Measurements from ENCODE around the gene GPRIN3. TPM values are rescaled to one million over a fixed set of nuclear protein-coding genes. Genes with fewer than 3 reads are reported as not detected.

GPRIN3 gene
- total RNA-seq, 1 donor from 2014 or later: not detected

DNA sequence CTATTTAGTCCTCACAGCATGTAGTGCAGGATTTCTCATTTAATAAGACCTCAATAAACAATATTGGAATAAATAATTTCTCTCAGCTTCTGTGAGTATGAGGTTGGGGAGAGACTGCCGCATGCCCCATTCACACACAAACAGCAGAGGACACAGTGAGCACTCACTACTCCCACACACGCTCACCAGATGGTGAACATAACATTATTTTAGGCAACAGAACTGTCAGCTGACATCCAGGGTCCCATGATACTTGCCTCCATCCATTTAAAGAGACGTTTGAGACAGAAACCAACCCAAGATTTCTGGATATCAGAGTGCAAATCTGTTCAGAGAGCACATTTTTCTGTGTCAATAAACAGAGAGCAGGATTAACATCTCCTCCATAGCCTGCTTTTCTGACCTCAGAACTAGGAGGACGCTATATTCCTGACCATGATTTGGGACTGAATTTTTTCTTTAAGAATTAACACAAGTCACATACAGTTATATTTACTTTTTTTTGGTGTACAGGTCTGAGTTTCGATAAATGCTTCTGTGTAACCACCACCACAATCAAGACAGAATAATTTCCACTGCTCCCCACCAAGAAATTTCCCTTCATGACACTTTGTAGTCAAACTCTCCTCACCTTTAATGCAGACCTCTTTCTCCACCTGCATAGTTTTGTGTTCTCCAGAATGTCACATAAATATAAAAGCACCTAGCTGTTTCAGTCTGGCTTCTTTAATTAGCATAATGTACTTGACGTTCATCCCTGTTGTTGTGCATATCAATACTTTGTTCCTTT lies 16.7 kb downstream of the GPRIN3 start:
- FAIRE-seq (no peak), DNase-seq (ENCODE audit: low read depth) (no peak)
- Histone ChIP-seq H3K4me3 (ENCODE audit: low read depth, low read length) (no peak overlapping the region), H3K36me3 (ENCODE audit: control insufficient read depth, insufficient read depth, low read length) (no peaks in the 10 kb centered on the region), H3K27me3 (ENCODE audit: control insufficient read depth, insufficient read depth, low read length) (no peaks in the 10 kb centered on the region)
- TF ChIP-seq, protein P1, sequence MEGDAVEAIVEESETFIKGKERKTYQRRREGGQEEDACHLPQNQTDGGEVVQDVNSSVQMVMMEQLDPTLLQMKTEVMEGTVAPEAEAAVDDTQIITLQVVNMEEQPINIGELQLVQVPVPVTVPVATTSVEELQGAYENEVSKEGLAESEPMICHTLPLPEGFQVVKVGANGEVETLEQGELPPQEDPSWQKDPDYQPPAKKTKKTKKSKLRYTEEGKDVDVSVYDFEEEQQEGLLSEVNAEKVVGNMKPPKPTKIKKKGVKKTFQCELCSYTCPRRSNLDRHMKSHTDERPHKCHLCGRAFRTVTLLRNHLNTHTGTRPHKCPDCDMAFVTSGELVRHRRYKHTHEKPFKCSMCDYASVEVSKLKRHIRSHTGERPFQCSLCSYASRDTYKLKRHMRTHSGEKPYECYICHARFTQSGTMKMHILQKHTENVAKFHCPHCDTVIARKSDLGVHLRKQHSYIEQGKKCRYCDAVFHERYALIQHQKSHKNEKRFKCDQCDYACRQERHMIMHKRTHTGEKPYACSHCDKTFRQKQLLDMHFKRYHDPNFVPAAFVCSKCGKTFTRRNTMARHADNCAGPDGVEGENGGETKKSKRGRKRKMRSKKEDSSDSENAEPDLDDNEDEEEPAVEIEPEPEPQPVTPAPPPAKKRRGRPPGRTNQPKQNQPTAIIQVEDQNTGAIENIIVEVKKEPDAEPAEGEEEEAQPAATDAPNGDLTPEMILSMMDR (IDR thresholded peaks at IDR 0.05; ENCODE audit: insufficient read depth, low read length, severe bottlenecking): no peak

DNA sequence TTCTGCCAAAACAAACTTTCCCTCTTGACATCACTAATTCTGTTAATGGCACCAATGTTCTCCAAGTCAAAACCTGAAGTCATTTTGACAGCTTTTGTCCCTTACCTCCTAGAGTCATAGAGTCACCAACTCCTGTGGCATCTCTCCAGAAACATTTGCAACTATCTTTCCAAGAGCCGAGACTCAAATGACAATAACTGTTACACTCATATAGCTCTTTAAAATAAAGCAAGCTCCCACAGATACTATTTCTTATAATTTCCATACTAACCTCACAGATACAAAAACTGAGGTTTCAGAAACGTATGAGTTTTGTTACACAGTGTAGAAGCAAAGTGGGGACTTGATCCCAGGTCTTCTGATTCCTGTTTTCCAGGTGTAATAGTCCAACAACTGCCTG lies 18.3 kb downstream of the GPRIN3 start:
- H3K4me3 ChIP-seq (ENCODE audit: low read depth, low read length): no peak overlapping the region
- H3K36me3 ChIP-seq (ENCODE audit: control insufficient read depth, insufficient read depth, low read length): no peaks in the 10 kb centered on the region
- DNase-seq (ENCODE audit: low read depth) (no peak), FAIRE-seq (no peak)
- TF ChIP-seq, protein P1 (IDR thresholded peaks at IDR 0.05; ENCODE audit: insufficient read depth, low read length, severe bottlenecking): no peak
- H3K27me3 ChIP-seq (ENCODE audit: control insufficient read depth, insufficient read depth, low read length): no peaks in the 10 kb centered on the region

DNA sequence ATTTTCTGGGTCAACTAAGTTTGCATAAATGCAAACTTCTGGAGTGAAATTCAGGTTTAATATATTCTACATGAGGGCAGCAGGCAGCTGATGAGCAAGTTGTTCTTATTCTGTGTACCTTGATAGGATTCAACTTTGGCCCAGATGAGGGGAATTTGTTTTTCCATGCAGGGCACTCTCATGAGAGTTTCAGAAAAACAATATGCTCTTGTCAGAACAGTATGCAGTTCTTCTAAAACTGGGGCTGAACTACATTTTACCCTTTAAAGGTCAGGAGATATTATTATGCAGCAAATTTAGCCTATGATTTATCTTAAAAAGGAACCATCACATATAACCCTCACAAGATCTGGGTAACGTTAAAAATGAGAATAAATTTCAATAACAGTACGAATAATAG lies 19.2 kb downstream of the GPRIN3 start:
- no peak for FAIRE-seq

DNA sequence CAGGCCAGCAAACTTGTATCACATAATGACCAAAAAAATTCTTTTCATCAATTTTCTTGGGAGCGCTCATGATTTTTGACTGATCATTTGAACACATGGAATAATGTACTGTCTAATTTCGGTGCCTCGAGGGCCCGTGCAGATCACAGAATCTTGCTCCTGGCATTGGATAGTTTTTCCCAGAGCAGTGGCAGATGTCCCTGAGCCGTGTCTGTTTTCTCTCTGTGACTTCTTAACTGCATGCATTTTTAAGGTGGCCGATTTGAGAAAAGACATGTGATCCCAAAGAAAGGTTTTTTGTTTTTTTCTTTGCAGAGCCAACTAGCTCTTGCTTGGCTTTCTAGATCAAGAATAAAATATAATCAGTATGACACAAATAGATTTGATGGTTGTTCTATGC lies 19.7 kb downstream of the GPRIN3 start:
- FAIRE-seq (no peak), DNase-seq (ENCODE audit: low read depth) (no peak)
- Histone ChIP-seq H3K4me3 (ENCODE audit: low read depth, low read length) (no peak overlapping the region), H3K27me3 (ENCODE audit: control insufficient read depth, insufficient read depth, low read length) (no peaks in the 10 kb centered on the region), H3K36me3 (ENCODE audit: control insufficient read depth, insufficient read depth, low read length) (no peaks in the 10 kb centered on the region)
- TF ChIP-seq, protein P1 (IDR thresholded peaks at IDR 0.05; ENCODE audit: insufficient read depth, low read length, severe bottlenecking): no peak

More for the DNA sequence above, 19.2 kb downstream of the GPRIN3 start:
- Histone ChIP-seq H3K36me3 (ENCODE audit: control insufficient read depth, insufficient read depth, low read length) (no peaks in the 10 kb centered on the region), H3K4me3 (ENCODE audit: low read depth, low read length) (no peak overlapping the region), H3K27me3 (ENCODE audit: control insufficient read depth, insufficient read depth, low read length) (no peaks in the 10 kb centered on the region)
- no peak for DNase-seq (ENCODE audit: low read depth)
- TF ChIP-seq, protein P1 (IDR thresholded peaks at IDR 0.05; ENCODE audit: insufficient read depth, low read length, severe bottlenecking): no peak

DNA sequence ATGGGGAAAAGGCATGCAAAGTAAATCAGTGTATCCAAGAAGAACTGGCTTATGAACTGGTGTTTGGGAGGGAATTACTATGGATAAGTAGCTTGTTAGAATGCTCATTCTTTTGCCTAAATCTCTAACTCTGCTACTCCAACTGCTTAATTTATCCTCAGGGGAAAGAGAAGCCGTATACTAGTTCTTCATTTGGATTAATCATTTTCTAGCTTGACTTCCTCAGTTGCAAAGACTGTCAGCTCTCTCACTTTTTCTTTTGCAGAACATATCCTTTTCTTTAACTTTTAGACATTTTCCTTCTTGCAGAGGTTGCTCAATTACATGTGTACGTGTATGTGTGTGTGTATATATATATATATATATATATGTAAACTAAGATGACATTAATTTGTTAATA lies 21.9 kb downstream of the GPRIN3 start:
- TF ChIP-seq, protein P1 (IDR thresholded peaks at IDR 0.05; ENCODE audit: insufficient read depth, low read length, severe bottlenecking): no peak
- DNase-seq (ENCODE audit: low read depth) (no peak), FAIRE-seq (no peak)
- no peaks in the 10 kb centered on the region for H3K36me3 ChIP-seq (ENCODE audit: control insufficient read depth, insufficient read depth, low read length)
- no peak overlapping the region for H3K4me3 ChIP-seq (ENCODE audit: low read depth, low read length)
- no peaks in the 10 kb centered on the region for H3K27me3 ChIP-seq (ENCODE audit: control insufficient read depth, insufficient read depth, low read length)

DNA sequence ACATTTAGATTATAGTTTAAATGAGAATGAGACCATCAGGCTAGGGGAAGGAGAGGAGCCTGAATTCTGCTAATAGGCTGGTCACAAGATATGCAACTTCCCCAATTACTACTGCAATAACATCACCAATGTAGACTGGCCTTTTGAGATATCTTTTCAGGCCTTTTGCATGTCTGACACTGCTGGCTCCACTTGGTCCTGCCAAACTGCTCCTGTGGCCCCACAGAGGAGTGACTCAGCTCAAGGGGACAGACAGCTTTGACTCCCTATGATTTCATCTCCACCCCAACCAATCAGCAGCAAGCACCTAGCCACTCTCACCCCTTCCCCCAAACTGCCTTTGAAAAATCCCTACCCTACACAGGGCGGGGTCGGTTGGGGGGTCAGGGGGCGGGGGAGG lies 22.8 kb downstream of the GPRIN3 start:
- H3K27me3 ChIP-seq (ENCODE audit: control insufficient read depth, insufficient read depth, low read length): no peaks in the 10 kb centered on the region
- H3K36me3 ChIP-seq (ENCODE audit: control insufficient read depth, insufficient read depth, low read length): no peaks in the 10 kb centered on the region
- FAIRE-seq (no peak), DNase-seq (ENCODE audit: low read depth) (no peak)
- no peak overlapping the region for H3K4me3 ChIP-seq (ENCODE audit: low read depth, low read length)
- TF ChIP-seq, protein P1 (IDR thresholded peaks at IDR 0.05; ENCODE audit: insufficient read depth, low read length, severe bottlenecking): no peak
